GM23338 (cell line): ENCODE results near the gene PSORS1C2. TPM values are rescaled to one million over a fixed set of nuclear protein-coding genes. Genes with fewer than 3 reads are reported as not detected.

Experiments used
- ATAC-seq: fragments of 200-7000 bp; cut with Tn5 transposase; 3 replicates; pipeline ENCODE4 v1.9.1; 2020
- DNase-seq: peaks from one replicate; pipeline ENCODE4 v3.0.0-alpha.2; 2015; ENCODE audit warnings: low spot score
- H2AFZ ChIP-seq: fragments of 200-600 bp; sonication (generic); 2 replicates; pipeline ENCODE4 v1.8.0; 2016; ENCODE audit warnings: antibody characterized with exemption, mild to moderate bottlenecking, moderate library complexity
- H3F3A ChIP-seq: fragments of 200-600 bp; sonication (generic); replicated peaks from 2 replicates; pipeline ENCODE4 v1.8.0; 2017; ENCODE audit warnings: antibody characterized with exemption, mixed run types, low read depth
- H3K27ac ChIP-seq: fragments of 200-600 bp; sonication (generic); 2 replicates; pipeline ENCODE4 v1.6.1; 2016; ENCODE audit warnings: low read depth
- H3K27me3 ChIP-seq: fragments of 200-600 bp; sonication (generic); 2 replicates; pipeline ENCODE4 v1.8.0; 2016; ENCODE audit warnings: mild to moderate bottlenecking, mixed run types, moderate library complexity; ENCODE audit not compliant: insufficient read depth
- H3K36me3 ChIP-seq: fragments of 200-600 bp; sonication (generic); 2 replicates; pipeline ENCODE4 v1.8.0; 2016; ENCODE audit warnings: mild to moderate bottlenecking; ENCODE audit not compliant: insufficient read depth
- H3K4me1 ChIP-seq: fragments of 200-600 bp; sonication (generic); 2 replicates; pipeline ENCODE4 v1.8.0; 2016; ENCODE audit warnings: mild to moderate bottlenecking, moderate library complexity; ENCODE audit not compliant: insufficient read depth
- H3K4me2 ChIP-seq: fragments of 200-600 bp; sonication (generic); 2 replicates; pipeline ENCODE4 v1.7.1; 2017; ENCODE audit warnings: mixed run types
- H3K4me3 ChIP-seq: fragments of 200-600 bp; sonication (generic); 2 replicates; pipeline ENCODE4 v1.6.1; 2016; ENCODE audit warnings: mixed run types
- H3K79me2 ChIP-seq: fragments of 200-600 bp; sonication (generic); replicated peaks from 2 replicates; pipeline ENCODE4 v1.8.0; 2017; ENCODE audit warnings: mild to moderate bottlenecking; ENCODE audit not compliant: insufficient read depth
- H3K9me2 ChIP-seq: fragments of 200-600 bp; sonication (generic); 2 replicates; pipeline ENCODE4 v1.8.0; 2017; ENCODE audit not compliant: insufficient read depth
- H4K20me1 ChIP-seq: fragments of 200-600 bp; sonication (generic); replicated peaks from 2 replicates; pipeline ENCODE4 v1.8.0; 2017; ENCODE audit warnings: mild to moderate bottlenecking; ENCODE audit not compliant: insufficient read depth
- H3K27ac Mint-ChIP-seq: 2 replicates; pipeline ENCODE4 v1.8.0; 2020; ENCODE audit warnings: inconsistent platforms, mild to moderate bottlenecking, moderate library complexity, mixed read lengths
- H3K27me3 Mint-ChIP-seq: 3 replicates; pipeline ENCODE4 v1.8.0; 2022; ENCODE audit warnings: low read depth, mild to moderate bottlenecking, moderate library complexity, mixed read lengths, inconsistent platforms; ENCODE audit not compliant: insufficient read depth, poor library complexity
- H3K36me3 Mint-ChIP-seq: 3 replicates; pipeline ENCODE4 v1.8.0; 2021; ENCODE audit warnings: low read depth, mild to moderate bottlenecking, inconsistent platforms, moderate library complexity, mixed read lengths
- H3K4me1 Mint-ChIP-seq: 3 replicates; pipeline ENCODE4 v1.8.0; 2020; ENCODE audit warnings: mild to moderate bottlenecking, inconsistent platforms, mixed read lengths
- H3K4me3 Mint-ChIP-seq: 3 replicates; pipeline ENCODE4 v1.8.0; 2021; ENCODE audit warnings: moderate library complexity, mild to moderate bottlenecking, inconsistent platforms, mixed read lengths
- H3K9me3 Mint-ChIP-seq: 3 replicates; pipeline ENCODE4 v1.8.0; 2020; ENCODE audit warnings: moderate library complexity, mild to moderate bottlenecking, inconsistent platforms, mixed read lengths
- CTCF ChIP-seq, 2 experiments: fragments of 200-600 bp in 1 of 2; sonication (generic) in 1 of 2; conservative IDR thresholded peaks; 2 replicates each; pipeline versions ENCODE4 v1.5.1 to v1.6.1; 2016 to 2017; ENCODE audit warnings: antibody characterized with exemption in 2 of 2, low read depth in 2 of 2, mild to moderate bottlenecking in 2 of 2, moderate library complexity in 1 of 2
- ETS1 ChIP-seq: IDR thresholded peaks from 2 replicates; pipeline ENCODE4 v1.6.1; 2016; ENCODE audit warnings: antibody characterized with exemption
- EZH2 ChIP-seq: fragments of 200-600 bp; sonication (generic); IDR thresholded peaks from one replicate; pipeline ENCODE4 v1.8.0; 2017; ENCODE audit warnings: antibody characterized with exemption, mild to moderate bottlenecking, low read depth; ENCODE audit not compliant: unreplicated experiment
- EZH2phosphoT487 ChIP-seq: fragments of 200-600 bp; sonication (generic); IDR thresholded peaks from one replicate; pipeline ENCODE4 v1.8.1; 2018; ENCODE audit warnings: antibody characterized with exemption; ENCODE audit not compliant: unreplicated experiment
- POLR2AphosphoS5 ChIP-seq: IDR thresholded peaks from 2 replicates; pipeline ENCODE4 v1.6.1; 2016; ENCODE audit warnings: antibody characterized with exemption, low read depth
- polyA plus RNA-seq: library from polyadenylated mRNA; unstranded; fragments of >200 nt; fragmentation: Nextera tagmentation; extraction: Ambion mirVana; gene quantifications from 2 replicates; pipeline ENCODE4 v1.2.1, GENCODE V29; 2016
- total RNA-seq: library from RNA; depleted of rRNA; stranded (reverse); fragments of >200 nt; shearing (Covaris generic); gene quantifications from 2 replicates; pipeline ENCODE4 v1.2.3, GENCODE V29; 2014

The PSORS1C2 gene
- total and polyA plus RNA-seq, 2 experiments from 2014 or later: 0.47 TPM; not detected in 1

- H3K4me2 ChIP-seq: no peak overlapping the region
- no peaks in the 10 kb centered on the region for H3K9me2 ChIP-seq
- no peaks in the 10 kb centered on the region for H3K27me3 ChIP-seq
- H3K4me1 ChIP-seq: no peaks in the 10 kb centered on the region
- no peaks in the 10 kb centered on the region for H3K9me3 Mint-ChIP-seq
- H3F3A ChIP-seq: no peaks in the 10 kb centered on the region
- no peak overlapping the region for H2AFZ ChIP-seq
- peaks cover 19% of the 10 kb centered on the region for H3K27me3 Mint-ChIP-seq
- no peak overlapping the region for H3K4me3 Mint-ChIP-seq
- ATAC-seq: no peak
- H3K27ac Mint-ChIP-seq: no peak overlapping the region
- no peak for TF ChIP-seq POLR2AphosphoS5
- no peak for TF ChIP-seq EZH2phosphoT487
- no peak for TF ChIP-seq EZH2
- no peak for TF ChIP-seq CTCF (conservative IDR thresholded peaks at IDR 0.05; ENCODE audit: low read depth in 2 of 2)
- H3K36me3 Mint-ChIP-seq: no peaks in the 10 kb centered on the region
- H3K79me2 ChIP-seq: no peaks in the 10 kb centered on the region
- no peak for DNase-seq
- no peaks in the 10 kb centered on the region for H4K20me1 ChIP-seq
- H3K36me3 ChIP-seq: no peaks in the 10 kb centered on the region
- H3K4me3 ChIP-seq: no peak overlapping the region
- H3K27ac ChIP-seq: no peak overlapping the region
- peaks cover 8% of the 10 kb centered on the region; the same call in 2 of the 3 replicates for H3K4me1 Mint-ChIP-seq
Observed at GRCh38 chr6:31121131-31121790, 17.6 kb downstream of the PSORS1C2 start.

GRCh38 chr6:31120151-31120915 lies 18.5 kb downstream of the PSORS1C2 start, which contains the start of gene CDSN:
Gene CDSN, minus strand, starts transcription at chr6:31120446. Its CDS starts 27 bp downstream, at chr6:31120419.
- no peaks in the 10 kb centered on the region for H4K20me1 ChIP-seq
- H3K4me2 ChIP-seq: no peak within 1 kb of the TSS
- no peaks in the 10 kb centered on the region for H3K9me2 ChIP-seq
- Mint-ChIP-seq H3K4me3 (no peak within 1 kb of the TSS), H3K27me3 (peaks cover 16% of the 10 kb centered on the region), H3K36me3 (no peaks in the 10 kb centered on the region), H3K4me1 (peaks cover 6% of the 10 kb centered on the region), H3K9me3 (no peaks in the 10 kb centered on the region; the same call in 2 of the 3 replicates), H3K27ac (no peak within 1 kb of the TSS)
- ATAC-seq: no peak
- no peaks in the 10 kb centered on the region; the same call in 1 of the 2 replicates for H3K4me1 ChIP-seq
- no peak within 1 kb of the TSS for H2AFZ ChIP-seq
- H3F3A ChIP-seq: no peaks in the 10 kb centered on the region
- H3K27me3 ChIP-seq: no peaks in the 10 kb centered on the region
- TF ChIP-seq EZH2phosphoT487 (no peak), ETS1 (no peak)
- no peaks in the 10 kb centered on the region for H3K79me2 ChIP-seq
- no peak for DNase-seq
- H3K4me3 ChIP-seq: no peak within 1 kb of the TSS
- H3K27ac ChIP-seq: no peak within 1 kb of the TSS
- H3K36me3 ChIP-seq: no peaks in the 10 kb centered on the region
